ENCODE results near the gene ATXN7L3.

Gene ATXN7L3

GRCh38 chr17:44236444-44236991, 36.8 kb upstream of the ATXN7L3 start:
- H3K4me3 ChIP-seq (IDR thresholded peaks at IDR 0.05; ENCODE audit: insufficient read depth, low read depth, low read length): no peak overlapping the region
- no peaks in the 10 kb centered on the region for H4K20me1 ChIP-seq (ENCODE audit: insufficient read depth)
- peaks cover 7% of the 10 kb centered on the region; the same call in 1 of the 2 replicates for H3K27me3 ChIP-seq (ENCODE audit: insufficient read depth, low read depth)
- peak overlapping the region; percentile 22; the same call in 1 of the 2 replicates for H3K27ac ChIP-seq
- no peaks in the 10 kb centered on the region for H3K79me2 ChIP-seq (ENCODE audit: insufficient read depth, low read depth)
- no peak for TF ChIP-seq CTCF (conservative IDR thresholded peaks at IDR 0.05; ENCODE audit: low read depth, low read length)
- H3K9ac ChIP-seq: no peak overlapping the region
- peaks cover 29% of the 10 kb centered on the region for H3K4me1 ChIP-seq (ENCODE audit: low read depth, poor library complexity, severe bottlenecking)
- peak overlapping the region; percentile 16; the same call in 1 of the 2 replicates for H3K4me2 ChIP-seq
- peak overlapping the region; percentile 30; the same call in 1 of the 2 replicates for H2AFZ ChIP-seq (ENCODE audit: low read depth)
- H3K36me3 ChIP-seq (ENCODE audit: insufficient read depth): no peaks in the 10 kb centered on the region

GRCh38 chr17:44235583-44235936, 35.9 kb upstream of the ATXN7L3 start:
- no peak for TF ChIP-seq CTCF (conservative IDR thresholded peaks at IDR 0.05; ENCODE audit: low read depth, low read length)
- H3K9ac ChIP-seq: no peak overlapping the region; the same call in 1 of the 2 replicates

GRCh38 chr17:44233582-44233981, 33.9 kb upstream of the ATXN7L3 start:
- no peaks in the 10 kb centered on the region for H4K20me1 ChIP-seq (ENCODE audit: insufficient read depth)
- H3K4me3 ChIP-seq (IDR thresholded peaks at IDR 0.05; ENCODE audit: insufficient read depth, low read depth, low read length): no peak overlapping the region
- H3K4me1 ChIP-seq (ENCODE audit: low read depth, poor library complexity, severe bottlenecking): peaks cover 29% of the 10 kb centered on the region
- H2AFZ ChIP-seq (ENCODE audit: low read depth): no peak overlapping the region
- TF ChIP-seq CTCF (conservative IDR thresholded peaks at IDR 0.05; ENCODE audit: low read depth, low read length): no peak
- no peak overlapping the region for H3K4me2 ChIP-seq
- no peaks in the 10 kb centered on the region for H3K27me3 ChIP-seq (ENCODE audit: insufficient read depth, low read depth)
- no peak overlapping the region for H3K9ac ChIP-seq
- no peaks in the 10 kb centered on the region for H3K79me2 ChIP-seq (ENCODE audit: insufficient read depth, low read depth)
- no peaks in the 10 kb centered on the region for H3K36me3 ChIP-seq (ENCODE audit: insufficient read depth)
- H3K27ac ChIP-seq: no peak overlapping the region

More at GRCh38 chr17:44235583-44235936, 35.9 kb upstream of the ATXN7L3 start:
- H3K36me3 ChIP-seq (ENCODE audit: insufficient read depth): no peaks in the 10 kb centered on the region
- no peak overlapping the region; the same call in 1 of the 2 replicates for H2AFZ ChIP-seq (ENCODE audit: low read depth)
- peak overlapping the region; percentile 24; the same call in 1 of the 2 replicates for H3K27ac ChIP-seq
- H4K20me1 ChIP-seq (ENCODE audit: insufficient read depth): no peaks in the 10 kb centered on the region
- peaks cover 3% of the 10 kb centered on the region; the same call in 1 of the 2 replicates for H3K27me3 ChIP-seq (ENCODE audit: insufficient read depth, low read depth)
- H3K4me1 ChIP-seq (ENCODE audit: low read depth, poor library complexity, severe bottlenecking): peaks cover 29% of the 10 kb centered on the region
- H3K79me2 ChIP-seq (ENCODE audit: insufficient read depth, low read depth): no peaks in the 10 kb centered on the region
- no peak overlapping the region for H3K4me3 ChIP-seq (IDR thresholded peaks at IDR 0.05; ENCODE audit: insufficient read depth, low read depth, low read length)
- no peak overlapping the region; the same call in 1 of the 2 replicates for H3K4me2 ChIP-seq

GRCh38 chr17:44232061-44232460, 32.4 kb upstream of the ATXN7L3 start:
- Histone ChIP-seq H3K27ac (no peak overlapping the region), H3K9ac (no peak overlapping the region), H4K20me1 (ENCODE audit: insufficient read depth) (no peaks in the 10 kb centered on the region), H3K36me3 (ENCODE audit: insufficient read depth) (no peaks in the 10 kb centered on the region), H3K4me2 (no peak overlapping the region), H3K79me2 (ENCODE audit: insufficient read depth, low read depth) (no peaks in the 10 kb centered on the region), H3K4me1 (ENCODE audit: low read depth, poor library complexity, severe bottlenecking) (peaks cover 29% of the 10 kb centered on the region), H3K4me3 (IDR thresholded peaks at IDR 0.05; ENCODE audit: insufficient read depth, low read depth, low read length) (no peak overlapping the region), H3K27me3 (ENCODE audit: insufficient read depth, low read depth) (no peaks in the 10 kb centered on the region), H2AFZ (ENCODE audit: low read depth) (no peak overlapping the region)
- TF ChIP-seq CTCF (conservative IDR thresholded peaks at IDR 0.05; ENCODE audit: low read depth, low read length): no peak

Data from KMS-11 (cell line).